ENCODE results near the gene ZNF566.

- TF ChIP-seq CTCF (IDR thresholded peaks at IDR 0.05) (no peak), POLR2AphosphoS5 (IDR thresholded peaks at IDR 0.05) (no peak), POLR2A (IDR thresholded peaks at IDR 0.05) (no peak), EP300 (IDR thresholded peaks at IDR 0.05) (no peak)
Observed at GRCh38 chr19:36497001-36497400, 7.6 kb upstream of the ZNF566 start.
